HEK293 (cell line): ENCODE data around the gene ATP6V1B1.

Source experiments
- HOXA7 ChIP-seq: sonication (generic); formaldehyde crosslinking; IDR thresholded peaks from 2 replicates; pipeline ENCODE4 v1.8.1; 2022; ENCODE audit warnings: missing genetic modification reagents, borderline replicate concordance
- KLF7 ChIP-seq: fragments of 450-650 bp; formaldehyde crosslinking; IDR thresholded peaks from 2 replicates; pipeline ENCODE4 v1.5.1; 2016; ENCODE audit warnings: missing biosample characterization, missing genetic modification characterization, borderline replicate concordance
- KLF9 ChIP-seq: fragments of 450-650 bp; formaldehyde crosslinking; IDR thresholded peaks from 2 replicates; pipeline ENCODE4 v1.5.1; 2016; ENCODE audit warnings: missing biosample characterization, missing genetic modification characterization, low read depth
- PRDM1 ChIP-seq: fragments of 450-650 bp; formaldehyde crosslinking; IDR thresholded peaks from 2 replicates; pipeline ENCODE4; 2016; ENCODE audit warnings: missing biosample characterization, missing genetic modification characterization
- ZBTB1 ChIP-seq: fragments of 450-650 bp; formaldehyde crosslinking; IDR thresholded peaks from 2 replicates; pipeline ENCODE4 v1.5.1; 2016; ENCODE audit warnings: missing biosample characterization, missing genetic modification characterization
- ZBTB21 ChIP-seq: fragments of 450-650 bp; formaldehyde crosslinking; IDR thresholded peaks from 2 replicates; pipeline ENCODE4 v1.5.1; 2017; ENCODE audit warnings: missing biosample characterization, missing genetic modification characterization
- ZBTB7A ChIP-seq: fragments of 450-650 bp; formaldehyde crosslinking; IDR thresholded peaks from 2 replicates; pipeline ENCODE4 v1.5.1; 2016; ENCODE audit warnings: low read depth, missing biosample characterization, missing genetic modification characterization
- ZNF174 ChIP-seq: fragments of 450-650 bp; formaldehyde crosslinking; IDR thresholded peaks from 2 replicates; pipeline ENCODE4 v1.5.0; 2017; ENCODE audit warnings: missing biosample characterization, mild to moderate bottlenecking, missing genetic modification characterization
- ZNF426 ChIP-seq: fragments of 450-650 bp; formaldehyde crosslinking; IDR thresholded peaks from 2 replicates; pipeline ENCODE4 v1.5.1; 2017; ENCODE audit warnings: missing biosample characterization, missing genetic modification characterization, mild to moderate bottlenecking, inconsistent platforms, moderate library complexity
- ZNF561 ChIP-seq: fragments of 450-650 bp; IDR thresholded peaks from 2 replicates; pipeline ENCODE4 v1.5.1; 2018; ENCODE audit warnings: missing biosample characterization, missing genetic modification characterization, borderline replicate concordance
- TF ChIP-seq, protein P1 (sequence below): fragments of 450-650 bp; formaldehyde crosslinking; IDR thresholded peaks from 2 replicates; pipeline ENCODE4 v1.5.1; 2016; ENCODE audit warnings: missing biosample characterization, missing genetic modification characterization
- TF ChIP-seq, protein P2 (sequence below): fragments of 450-650 bp; formaldehyde crosslinking; IDR thresholded peaks from 2 replicates; pipeline ENCODE4 v1.5.1; 2016; ENCODE audit warnings: missing biosample characterization, missing genetic modification characterization, borderline replicate concordance

GRCh38 chr2:71006323-71006722, 70.6 kb downstream of the ATP6V1B1 start:
- TF ChIP-seq ZBTB21 (tag by site-specific recombination), result no peak
- TF ChIP-seq, protein P1, sequence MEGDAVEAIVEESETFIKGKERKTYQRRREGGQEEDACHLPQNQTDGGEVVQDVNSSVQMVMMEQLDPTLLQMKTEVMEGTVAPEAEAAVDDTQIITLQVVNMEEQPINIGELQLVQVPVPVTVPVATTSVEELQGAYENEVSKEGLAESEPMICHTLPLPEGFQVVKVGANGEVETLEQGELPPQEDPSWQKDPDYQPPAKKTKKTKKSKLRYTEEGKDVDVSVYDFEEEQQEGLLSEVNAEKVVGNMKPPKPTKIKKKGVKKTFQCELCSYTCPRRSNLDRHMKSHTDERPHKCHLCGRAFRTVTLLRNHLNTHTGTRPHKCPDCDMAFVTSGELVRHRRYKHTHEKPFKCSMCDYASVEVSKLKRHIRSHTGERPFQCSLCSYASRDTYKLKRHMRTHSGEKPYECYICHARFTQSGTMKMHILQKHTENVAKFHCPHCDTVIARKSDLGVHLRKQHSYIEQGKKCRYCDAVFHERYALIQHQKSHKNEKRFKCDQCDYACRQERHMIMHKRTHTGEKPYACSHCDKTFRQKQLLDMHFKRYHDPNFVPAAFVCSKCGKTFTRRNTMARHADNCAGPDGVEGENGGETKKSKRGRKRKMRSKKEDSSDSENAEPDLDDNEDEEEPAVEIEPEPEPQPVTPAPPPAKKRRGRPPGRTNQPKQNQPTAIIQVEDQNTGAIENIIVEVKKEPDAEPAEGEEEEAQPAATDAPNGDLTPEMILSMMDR, result no peak
- TF ChIP-seq HOXA7 (CRISPR knock-in tag), result no peak
- TF ChIP-seq ZBTB1, result no peak
- no peak for TF ChIP-seq ZNF561 (tag by site-specific recombination)
- TF ChIP-seq ZBTB7A (tag by site-specific recombination), result no peak
- TF ChIP-seq, protein P2, sequence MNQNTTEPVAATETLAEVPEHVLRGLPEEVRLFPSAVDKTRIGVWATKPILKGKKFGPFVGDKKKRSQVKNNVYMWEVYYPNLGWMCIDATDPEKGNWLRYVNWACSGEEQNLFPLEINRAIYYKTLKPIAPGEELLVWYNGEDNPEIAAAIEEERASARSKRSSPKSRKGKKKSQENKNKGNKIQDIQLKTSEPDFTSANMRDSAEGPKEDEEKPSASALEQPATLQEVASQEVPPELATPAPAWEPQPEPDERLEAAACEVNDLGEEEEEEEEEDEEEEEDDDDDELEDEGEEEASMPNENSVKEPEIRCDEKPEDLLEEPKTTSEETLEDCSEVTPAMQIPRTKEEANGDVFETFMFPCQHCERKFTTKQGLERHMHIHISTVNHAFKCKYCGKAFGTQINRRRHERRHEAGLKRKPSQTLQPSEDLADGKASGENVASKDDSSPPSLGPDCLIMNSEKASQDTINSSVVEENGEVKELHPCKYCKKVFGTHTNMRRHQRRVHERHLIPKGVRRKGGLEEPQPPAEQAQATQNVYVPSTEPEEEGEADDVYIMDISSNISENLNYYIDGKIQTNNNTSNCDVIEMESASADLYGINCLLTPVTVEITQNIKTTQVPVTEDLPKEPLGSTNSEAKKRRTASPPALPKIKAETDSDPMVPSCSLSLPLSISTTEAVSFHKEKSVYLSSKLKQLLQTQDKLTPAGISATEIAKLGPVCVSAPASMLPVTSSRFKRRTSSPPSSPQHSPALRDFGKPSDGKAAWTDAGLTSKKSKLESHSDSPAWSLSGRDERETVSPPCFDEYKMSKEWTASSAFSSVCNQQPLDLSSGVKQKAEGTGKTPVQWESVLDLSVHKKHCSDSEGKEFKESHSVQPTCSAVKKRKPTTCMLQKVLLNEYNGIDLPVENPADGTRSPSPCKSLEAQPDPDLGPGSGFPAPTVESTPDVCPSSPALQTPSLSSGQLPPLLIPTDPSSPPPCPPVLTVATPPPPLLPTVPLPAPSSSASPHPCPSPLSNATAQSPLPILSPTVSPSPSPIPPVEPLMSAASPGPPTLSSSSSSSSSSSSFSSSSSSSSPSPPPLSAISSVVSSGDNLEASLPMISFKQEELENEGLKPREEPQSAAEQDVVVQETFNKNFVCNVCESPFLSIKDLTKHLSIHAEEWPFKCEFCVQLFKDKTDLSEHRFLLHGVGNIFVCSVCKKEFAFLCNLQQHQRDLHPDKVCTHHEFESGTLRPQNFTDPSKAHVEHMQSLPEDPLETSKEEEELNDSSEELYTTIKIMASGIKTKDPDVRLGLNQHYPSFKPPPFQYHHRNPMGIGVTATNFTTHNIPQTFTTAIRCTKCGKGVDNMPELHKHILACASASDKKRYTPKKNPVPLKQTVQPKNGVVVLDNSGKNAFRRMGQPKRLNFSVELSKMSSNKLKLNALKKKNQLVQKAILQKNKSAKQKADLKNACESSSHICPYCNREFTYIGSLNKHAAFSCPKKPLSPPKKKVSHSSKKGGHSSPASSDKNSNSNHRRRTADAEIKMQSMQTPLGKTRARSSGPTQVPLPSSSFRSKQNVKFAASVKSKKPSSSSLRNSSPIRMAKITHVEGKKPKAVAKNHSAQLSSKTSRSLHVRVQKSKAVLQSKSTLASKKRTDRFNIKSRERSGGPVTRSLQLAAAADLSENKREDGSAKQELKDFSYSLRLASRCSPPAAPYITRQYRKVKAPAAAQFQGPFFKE, result no peak
- no peak for TF ChIP-seq ZNF426 (tag by site-specific recombination)
- no peak for TF ChIP-seq ZNF174
- no peak for TF ChIP-seq PRDM1 (tag by site-specific recombination)
- no peak for TF ChIP-seq KLF9
- no peak for TF ChIP-seq KLF7
